GM18520 (cell line): ENCODE results near the gene CBFA2T2.
"Not testable (repeated sequence)": the region's sequence is repeated elsewhere in the genome, so short reads cannot be mapped to it uniquely, and the experiment has no call there.

Experiments
- ATAC-seq: cut with Tn5 transposase; IDR thresholded peaks from one replicate; pipeline ENCODE4 v1.9.1; 2021; ENCODE audit not compliant: unreplicated experiment

CBFA2T2 gene

DNA sequence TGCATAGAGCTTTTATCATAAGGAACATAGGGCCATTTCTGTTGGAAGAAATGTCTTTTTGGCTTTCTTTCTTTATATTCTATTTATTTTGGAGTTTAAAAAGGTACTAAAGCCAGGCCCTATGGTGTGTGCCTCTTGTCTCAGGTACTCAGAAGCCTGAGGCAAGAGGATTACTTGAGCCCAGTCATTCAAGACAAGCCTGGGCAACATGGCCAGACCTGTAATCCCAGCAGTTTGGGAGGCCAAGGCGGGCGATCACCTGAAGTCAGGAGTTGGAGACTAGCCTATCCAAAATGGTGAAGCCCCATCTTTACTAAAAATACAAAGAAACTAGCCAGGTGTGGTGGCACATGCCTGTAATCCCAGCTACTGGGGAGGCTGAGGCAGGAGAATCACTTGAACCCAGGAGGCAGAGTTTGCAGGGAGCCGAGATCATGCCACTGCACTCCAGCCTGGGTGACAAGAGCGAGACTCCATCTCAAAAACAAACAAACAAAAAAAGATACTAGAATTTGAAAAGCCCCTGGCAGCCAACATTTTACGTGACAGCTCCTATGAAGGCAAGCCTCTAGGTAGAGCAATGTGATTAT, 80.0 kb downstream of the CBFA2T2 start:
- ATAC-seq, result no peak

GRCh38 chr20:33570743-33571142, 80.8 kb downstream of the CBFA2T2 start:
- no peak for ATAC-seq

DNA sequence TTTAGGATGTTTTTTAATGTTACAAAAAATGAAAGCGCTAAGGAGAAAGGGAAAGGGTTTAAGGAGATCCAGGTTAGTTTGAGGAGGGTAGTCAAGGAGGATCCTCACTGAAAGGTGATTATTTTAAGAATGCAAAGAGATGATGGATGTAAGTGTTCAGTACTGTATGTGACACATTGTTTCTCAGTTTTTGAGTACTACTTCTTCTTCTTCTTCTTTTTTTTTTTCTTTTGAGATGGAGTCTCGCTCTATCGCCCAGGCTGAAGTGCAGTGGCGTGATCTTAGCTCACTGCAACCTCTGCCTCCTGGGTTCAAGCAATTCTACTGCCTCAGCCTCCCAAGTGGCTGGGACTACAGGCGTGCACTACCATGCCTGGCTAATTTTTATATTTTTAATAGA, 83.4 kb downstream of the CBFA2T2 start:
- not testable (repeated sequence) for ATAC-seq

DNA sequence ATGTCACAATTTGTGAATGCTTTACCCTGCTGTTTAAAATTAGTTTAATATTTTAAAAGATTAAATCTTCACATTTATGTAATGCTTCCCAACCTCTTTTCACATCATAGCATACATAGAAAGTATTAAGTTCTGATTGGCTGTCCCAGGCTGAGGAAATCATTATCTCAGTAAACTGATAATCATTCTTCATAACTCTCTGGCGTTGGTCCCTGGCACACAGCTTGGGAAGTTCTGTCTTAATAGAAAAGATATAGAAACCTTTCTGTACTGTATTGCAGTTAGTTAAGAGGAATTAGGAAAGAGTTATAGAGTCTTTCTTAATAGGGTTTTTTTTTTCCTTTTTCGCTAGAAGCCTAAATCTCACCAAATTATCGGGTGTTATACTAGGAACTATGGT, 85.4 kb downstream of the CBFA2T2 start:
- ATAC-seq, result no peak

DNA sequence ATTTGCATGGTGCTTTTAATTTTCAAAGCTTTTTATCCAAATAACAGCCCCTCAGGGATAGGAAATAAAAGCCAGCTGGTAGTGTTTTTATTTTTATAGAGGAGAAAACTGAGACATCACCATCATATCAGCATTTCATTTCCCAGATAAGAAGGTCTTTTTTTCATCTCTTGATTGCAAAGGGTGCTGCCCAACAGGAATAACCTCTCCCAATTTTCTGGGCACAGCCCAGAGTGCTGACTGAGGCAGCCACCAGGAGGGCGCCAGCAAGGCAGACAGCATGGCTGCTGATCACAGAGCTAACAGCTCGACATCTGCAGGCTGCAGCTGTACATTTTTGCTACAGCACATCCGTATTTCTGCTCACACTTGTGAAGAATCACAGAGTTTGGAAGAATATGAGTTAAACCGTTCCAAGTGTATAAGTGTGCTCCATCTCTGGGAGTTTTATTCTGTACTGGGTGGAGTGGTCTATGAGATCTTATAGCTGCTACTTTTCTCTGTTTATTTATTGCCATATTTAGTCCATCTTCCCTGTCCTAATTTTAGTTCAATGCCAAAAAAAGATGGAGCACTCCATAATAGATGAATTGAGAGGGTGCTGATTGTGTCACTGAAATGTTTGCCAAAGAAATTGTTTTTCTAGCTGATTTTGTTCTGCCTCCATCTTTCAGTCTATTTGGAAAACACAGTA, 86.7 kb downstream of the CBFA2T2 start:
- ATAC-seq, result no peak

DNA sequence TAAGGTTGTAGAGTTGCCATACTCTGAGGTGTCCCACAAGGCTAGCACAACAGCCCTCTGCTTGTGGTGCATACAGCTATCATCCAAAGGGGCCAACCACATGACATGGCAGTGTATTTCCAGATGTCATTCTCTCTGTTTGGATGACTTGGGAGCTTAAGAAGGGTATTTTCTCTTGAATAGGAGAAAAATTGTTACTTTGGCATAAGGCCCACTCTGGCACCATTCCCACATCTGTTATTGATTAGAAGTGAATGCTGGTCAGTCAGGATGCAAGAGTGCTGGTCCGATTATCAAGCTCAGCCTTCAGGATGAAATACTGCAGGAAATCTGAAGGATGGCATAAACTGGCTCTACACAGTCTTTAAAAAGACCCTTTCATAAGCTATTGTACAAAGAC, 88.6 kb downstream of the CBFA2T2 start:
- ATAC-seq, result no peak

DNA sequence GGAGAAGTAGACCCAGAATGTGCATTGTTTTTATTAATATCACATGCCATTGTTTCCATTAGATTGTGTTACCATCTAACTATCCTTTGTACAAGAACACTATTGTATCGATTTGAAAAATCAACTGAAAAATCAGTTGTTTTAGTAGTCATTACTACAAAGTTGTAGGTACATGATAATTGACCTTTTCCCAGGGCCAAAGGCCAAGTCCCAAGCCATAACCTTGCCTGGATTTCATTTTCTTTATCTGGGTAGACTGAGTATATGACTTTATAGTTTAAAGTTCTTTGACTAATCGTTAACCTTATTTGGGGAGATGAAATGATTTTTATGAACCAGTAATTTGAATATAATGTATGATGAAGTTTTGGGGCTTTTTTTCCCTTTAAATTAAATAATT, 93.2 kb downstream of the CBFA2T2 start:
- no peak for ATAC-seq

DNA sequence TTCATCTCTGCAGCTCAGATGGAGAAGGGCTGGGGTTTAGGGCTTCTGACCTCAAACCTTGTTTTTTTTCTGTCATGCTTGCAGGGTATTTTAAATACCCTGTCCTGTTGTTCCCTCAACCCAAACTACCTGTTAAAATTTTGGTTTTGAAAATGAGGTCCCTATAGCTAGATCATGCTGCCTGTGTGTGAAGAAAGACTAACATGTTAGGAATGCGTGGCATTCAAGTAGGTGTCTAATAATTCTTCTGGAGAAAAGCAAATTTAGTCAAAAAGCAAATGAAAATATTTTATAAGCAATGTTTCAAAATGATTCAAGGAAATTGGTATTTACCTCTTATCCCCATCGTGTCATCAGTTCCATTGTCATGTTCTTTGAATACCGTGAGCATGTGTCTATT, 95.1 kb downstream of the CBFA2T2 start:
- ATAC-seq, result no peak

DNA sequence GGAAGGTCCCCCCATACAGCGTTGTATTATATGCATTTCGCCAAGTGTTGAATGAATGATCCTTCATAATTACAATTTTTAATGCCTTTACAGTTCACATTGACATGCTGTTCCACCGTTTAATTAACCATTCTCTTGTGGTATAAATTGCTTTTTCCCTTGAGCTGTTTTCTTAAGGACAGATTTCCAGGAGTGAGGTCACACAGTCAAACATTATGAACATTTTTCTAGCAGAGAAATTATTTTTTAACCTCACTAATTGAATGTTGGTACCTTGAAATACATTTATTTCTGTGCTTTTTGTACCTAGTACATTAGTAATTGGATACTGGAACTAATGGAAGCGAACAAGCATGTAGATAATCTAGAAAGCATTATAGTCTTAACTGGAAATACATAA, 95.5 kb downstream of the CBFA2T2 start:
- ATAC-seq, result no peak

GRCh38 chr20:33589059-33589458, 99.2 kb downstream of the CBFA2T2 start:
- ATAC-seq, result no peak

DNA sequence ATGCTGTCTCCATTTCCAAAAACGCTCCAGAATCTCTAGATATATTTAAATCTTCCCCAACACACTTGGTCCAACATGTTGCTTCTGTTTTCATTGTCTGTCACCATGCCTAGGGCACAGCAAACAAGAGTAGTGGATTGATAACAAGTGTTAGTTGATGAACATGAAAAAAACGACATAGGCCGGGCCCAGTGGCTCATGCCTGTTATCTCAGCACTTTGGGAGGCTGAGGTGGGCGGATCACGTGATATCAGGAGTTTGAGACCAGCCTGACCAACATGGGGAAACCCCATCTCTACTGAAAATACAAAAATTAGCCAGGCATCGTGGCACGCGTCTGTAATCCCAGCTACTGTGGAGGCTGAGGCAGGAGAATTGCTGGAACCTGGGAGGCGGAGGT, 102.0 kb downstream of the CBFA2T2 start:
- not testable (repeated sequence) for ATAC-seq

DNA sequence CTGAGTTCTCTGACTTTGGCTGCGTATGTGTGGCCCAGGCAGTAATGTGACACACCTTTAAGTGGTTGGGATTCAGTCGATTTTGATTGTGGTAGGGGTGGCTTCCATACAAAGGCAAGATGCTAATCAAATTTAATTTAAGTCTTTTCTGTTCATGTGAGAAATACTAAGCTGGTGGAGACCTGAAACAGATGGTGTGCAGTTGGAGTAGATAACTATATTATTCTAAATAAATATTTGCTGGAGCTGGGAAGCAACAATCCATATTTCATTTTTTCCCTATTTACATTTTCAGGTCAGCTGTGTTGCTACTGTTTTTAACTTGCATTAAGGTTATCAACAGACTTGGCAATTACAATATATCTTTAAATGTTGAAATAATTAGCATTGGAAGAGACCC, 104.8 kb downstream of the CBFA2T2 start:
- ATAC-seq, result no peak

GRCh38 chr20:33600414-33600813, 110.5 kb downstream of the CBFA2T2 start:
- ATAC-seq, result no peak

DNA sequence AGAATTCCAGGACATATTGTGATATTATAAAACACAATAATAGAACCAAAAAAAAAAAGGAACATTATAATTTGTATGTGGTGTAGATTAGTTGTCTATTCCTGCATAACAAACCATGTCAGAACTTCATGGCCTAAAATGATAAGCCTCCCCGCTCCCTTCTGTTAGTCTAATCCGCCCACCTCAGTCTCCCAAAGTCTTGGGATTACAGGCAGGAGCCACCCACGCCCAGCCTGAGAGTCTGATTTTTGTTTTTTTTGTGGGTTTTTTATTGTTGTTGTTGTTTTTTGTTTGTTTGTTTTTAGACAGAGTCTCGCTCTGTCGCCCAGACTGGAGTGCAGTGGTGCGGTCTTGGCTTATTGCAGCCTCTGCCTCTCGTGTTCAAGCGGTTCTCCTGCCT, 111.1 kb downstream of the CBFA2T2 start:
- ATAC-seq, result no peak

- ATAC-seq, result no peak
Observed at GRCh38 chr20:33601861-33602260, 112.0 kb downstream of the CBFA2T2 start.

DNA sequence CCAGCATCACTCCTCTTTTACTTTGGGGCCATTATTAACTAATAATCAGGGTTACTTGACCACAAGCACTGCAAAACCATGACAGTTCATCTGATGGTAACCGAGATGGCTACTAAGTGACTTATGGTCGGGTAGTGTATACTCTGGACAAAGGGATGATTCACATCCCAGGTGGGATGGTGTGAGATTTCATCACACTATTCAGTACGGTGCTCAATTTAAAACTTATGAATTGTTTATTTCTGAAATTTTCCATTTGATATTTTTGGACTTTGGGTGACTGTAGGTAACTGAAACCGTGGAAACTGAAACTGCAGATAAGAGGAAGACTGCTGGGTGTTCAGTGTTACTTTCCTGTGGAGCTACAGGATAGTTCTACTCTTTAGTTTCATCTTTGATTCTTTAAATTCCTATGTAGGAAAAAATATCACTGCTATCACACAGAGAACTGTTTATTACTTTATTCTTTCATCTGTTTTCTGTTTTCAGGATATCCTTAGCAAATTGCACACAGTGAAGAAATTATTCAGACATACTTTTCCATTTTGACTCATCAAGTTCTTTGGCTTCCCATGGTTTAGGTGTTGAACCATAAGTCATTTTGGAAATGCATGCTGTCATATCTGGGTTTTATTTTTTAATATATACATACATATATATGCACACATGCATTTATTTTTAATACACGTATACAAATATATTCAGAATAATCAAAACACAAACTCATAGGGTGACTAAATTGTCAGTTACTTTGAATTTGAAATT, 113.1 kb downstream of the CBFA2T2 start:
- peak; percentile 40 for ATAC-seq

- ATAC-seq, result no peak
Observed at GRCh38 chr20:33604084-33604990, 114.4 kb downstream of the CBFA2T2 start.

- no peak for ATAC-seq
Observed at GRCh38 chr20:33604991-33605370, 115.1 kb downstream of the CBFA2T2 start.

- no peak for ATAC-seq
Observed at GRCh38 chr20:33606118-33606771, 116.3 kb downstream of the CBFA2T2 start.

DNA sequence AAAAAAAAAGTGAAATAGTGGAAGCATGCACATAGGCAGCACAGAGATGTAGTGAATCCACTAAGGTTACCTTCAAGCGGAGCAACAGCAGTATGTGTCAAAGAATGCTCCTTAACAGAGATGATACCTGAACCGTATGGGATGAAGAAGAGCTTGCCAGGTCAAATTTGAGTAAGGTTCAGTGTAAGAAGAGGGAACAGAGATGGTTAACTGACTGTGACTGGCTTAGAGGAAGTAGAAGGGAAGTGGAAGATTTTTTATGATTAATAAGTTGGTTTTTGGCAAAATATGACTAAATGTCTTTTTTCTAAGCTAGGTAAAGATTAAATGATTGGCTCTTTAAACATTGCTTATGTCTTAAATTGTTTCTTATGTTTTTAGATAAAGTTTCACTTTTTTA, 119.6 kb downstream of the CBFA2T2 start:
- ATAC-seq, result no peak

- no peak for ATAC-seq
Observed at GRCh38 chr20:33611106-33611505, 121.2 kb downstream of the CBFA2T2 start.
